Measurements from ENCODE around the gene SPCS1.

SPCS1 gene

DNA sequence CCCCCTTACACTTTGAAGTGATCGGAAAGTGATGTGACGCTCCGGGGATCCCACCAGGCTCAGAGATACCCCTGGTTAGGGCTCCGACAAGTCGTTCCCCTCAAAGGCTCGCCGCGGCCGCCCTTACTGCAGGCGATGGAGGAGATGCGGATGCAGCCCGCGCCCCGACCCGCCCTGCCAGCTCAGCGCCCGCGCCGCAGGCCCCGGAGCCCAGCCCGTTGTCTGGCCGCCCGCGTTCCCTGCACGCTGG lies 543 bp upstream of the SPCS1 start (continued):
- no peak for TF ChIP-seq ZNF670 (tag by site-specific recombination; IDR thresholded peaks at IDR 0.05; ENCODE audit: low read depth)
- no peak for TF ChIP-seq ZNF76 (tag by site-specific recombination; IDR thresholded peaks at IDR 0.05; ENCODE audit: borderline replicate concordance, low read depth)
- no peak for TF ChIP-seq ZNF529 (tag by site-specific recombination; IDR thresholded peaks at IDR 0.05; ENCODE audit: insufficient replicate concordance)
- 0 out of 2 replicates have a peak, but pooled peaks have one; percentile 9 for TF ChIP-seq ZNF133 (tag by site-specific recombination; IDR thresholded peaks at IDR 0.05)
- no peak for TF ChIP-seq ZNF658 (tag by site-specific recombination; IDR thresholded peaks at IDR 0.05)
- no peak; the same call in 1 of the 2 replicates for TF ChIP-seq ZNF600 (tag by site-specific recombination; IDR thresholded peaks at IDR 0.05)
- TF ChIP-seq, protein P1, sequence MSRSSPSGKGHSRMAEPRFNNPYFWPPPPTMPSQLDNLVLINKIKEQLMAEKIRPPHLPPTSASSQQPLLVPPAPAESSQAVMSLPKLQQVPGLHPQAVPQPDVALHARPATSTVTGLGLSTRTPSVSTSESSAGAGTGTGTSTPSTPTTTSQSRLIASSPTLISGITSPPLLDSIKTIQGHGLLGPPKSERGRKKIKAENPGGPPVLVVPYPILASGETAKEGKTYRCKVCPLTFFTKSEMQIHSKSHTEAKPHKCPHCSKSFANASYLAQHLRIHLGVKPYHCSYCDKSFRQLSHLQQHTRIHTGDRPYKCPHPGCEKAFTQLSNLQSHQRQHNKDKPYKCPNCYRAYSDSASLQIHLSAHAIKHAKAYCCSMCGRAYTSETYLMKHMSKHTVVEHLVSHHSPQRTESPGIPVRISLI (tag by site-specific recombination; IDR thresholded peaks at IDR 0.05) = no peak
- no peak for TF ChIP-seq ATF2 (tag by site-specific recombination; IDR thresholded peaks at IDR 0.05; ENCODE audit: low read depth)
- TF ChIP-seq AEBP2 (tag by site-specific recombination; IDR thresholded peaks at IDR 0.05; ENCODE audit: borderline replicate concordance) = no peak
- TF ChIP-seq PRDM10 (tag by site-specific recombination; IDR thresholded peaks at IDR 0.05) = peak; percentile 85; the same call in 1 of the 2 replicates
- TF ChIP-seq ZNF473 (tag by site-specific recombination; IDR thresholded peaks at IDR 0.05) = no peak
- no peak for TF ChIP-seq ZNF777 (tag by site-specific recombination; IDR thresholded peaks at IDR 0.05; ENCODE audit: borderline replicate concordance)
- no peak for TF ChIP-seq ZNF747 (tag by site-specific recombination; IDR thresholded peaks at IDR 0.05)
- no peak for TF ChIP-seq ZBTB8A (tag by site-specific recombination; IDR thresholded peaks at IDR 0.05)
- no peak for TF ChIP-seq ZNF654 (tag by site-specific recombination; IDR thresholded peaks at IDR 0.05; ENCODE audit: low read depth)
- no peak for TF ChIP-seq ZXDB (tag by site-specific recombination; IDR thresholded peaks at IDR 0.05)
- TF ChIP-seq ZSCAN16 (tag by site-specific recombination; IDR thresholded peaks at IDR 0.05) = no peak
- no peak for TF ChIP-seq ZIC2 (tag by site-specific recombination; IDR thresholded peaks at IDR 0.05)
- TF ChIP-seq ZNF24 (tag by site-specific recombination; IDR thresholded peaks at IDR 0.05) = no peak
- no peak for TF ChIP-seq ZNF274 (IDR thresholded peaks at IDR 0.05; ENCODE audit: low read length)
- no peak for TF ChIP-seq ZNF274 (tag by site-specific recombination; IDR thresholded peaks at IDR 0.05; ENCODE audit: borderline replicate concordance)
- TF ChIP-seq ZNF174 (tag by site-specific recombination; IDR thresholded peaks at IDR 0.05) = no peak
- TF ChIP-seq, protein P2, sequence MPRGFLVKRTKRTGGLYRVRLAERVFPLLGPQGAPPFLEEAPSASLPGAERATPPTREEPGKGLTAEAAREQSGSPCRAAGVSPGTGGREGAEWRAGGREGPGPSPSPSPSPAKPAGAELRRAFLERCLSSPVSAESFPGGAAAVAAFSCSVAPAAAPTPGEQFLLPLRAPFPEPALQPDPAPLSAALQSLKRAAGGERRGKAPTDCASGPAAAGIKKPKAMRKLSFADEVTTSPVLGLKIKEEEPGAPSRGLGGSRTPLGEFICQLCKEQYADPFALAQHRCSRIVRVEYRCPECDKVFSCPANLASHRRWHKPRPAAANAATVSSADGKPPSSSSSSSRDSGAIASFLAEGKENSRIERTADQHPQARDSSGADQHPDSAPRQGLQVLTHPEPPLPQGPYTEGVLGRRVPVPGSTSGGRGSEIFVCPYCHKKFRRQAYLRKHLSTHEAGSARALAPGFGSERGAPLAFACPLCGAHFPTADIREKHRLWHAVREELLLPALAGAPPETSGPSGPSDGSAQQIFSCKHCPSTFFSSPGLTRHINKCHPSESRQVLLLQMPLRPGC (tag by site-specific recombination; IDR thresholded peaks at IDR 0.05) = no peak
- TF ChIP-seq EGR2 (tag by site-specific recombination; IDR thresholded peaks at IDR 0.05; ENCODE audit: low read depth) = no peak
- TF ChIP-seq ZNF426 (tag by site-specific recombination; IDR thresholded peaks at IDR 0.05) = no peak
- TF ChIP-seq HOXC10 (CRISPR knock-in tag; IDR thresholded peaks at IDR 0.05) = no peak
- no peak for TF ChIP-seq SP2 (tag by site-specific recombination; IDR thresholded peaks at IDR 0.05)
- no peak for TF ChIP-seq ZNF785 (tag by site-specific recombination; IDR thresholded peaks at IDR 0.05)
- no peak for TF ChIP-seq ZNF112 (tag by site-specific recombination; IDR thresholded peaks at IDR 0.05)
- no peak for TF ChIP-seq REST (tag by site-specific recombination; IDR thresholded peaks at IDR 0.05)

All from HEK293 (cell line).